GM12873 (cell line): ENCODE data around the gene RYR3.

Source experiments
- TF ChIP-seq, protein P1 (sequence below): IDR thresholded peaks from 2 replicates; pipeline ENCODE4 v1.5.1; 2012; ENCODE audit warnings: low read depth, mild to moderate bottlenecking, moderate library complexity, low read length, control low read depth; ENCODE audit not compliant: insufficient read depth; ENCODE audit errors: missing control alignments

The RYR3 gene

DNA sequence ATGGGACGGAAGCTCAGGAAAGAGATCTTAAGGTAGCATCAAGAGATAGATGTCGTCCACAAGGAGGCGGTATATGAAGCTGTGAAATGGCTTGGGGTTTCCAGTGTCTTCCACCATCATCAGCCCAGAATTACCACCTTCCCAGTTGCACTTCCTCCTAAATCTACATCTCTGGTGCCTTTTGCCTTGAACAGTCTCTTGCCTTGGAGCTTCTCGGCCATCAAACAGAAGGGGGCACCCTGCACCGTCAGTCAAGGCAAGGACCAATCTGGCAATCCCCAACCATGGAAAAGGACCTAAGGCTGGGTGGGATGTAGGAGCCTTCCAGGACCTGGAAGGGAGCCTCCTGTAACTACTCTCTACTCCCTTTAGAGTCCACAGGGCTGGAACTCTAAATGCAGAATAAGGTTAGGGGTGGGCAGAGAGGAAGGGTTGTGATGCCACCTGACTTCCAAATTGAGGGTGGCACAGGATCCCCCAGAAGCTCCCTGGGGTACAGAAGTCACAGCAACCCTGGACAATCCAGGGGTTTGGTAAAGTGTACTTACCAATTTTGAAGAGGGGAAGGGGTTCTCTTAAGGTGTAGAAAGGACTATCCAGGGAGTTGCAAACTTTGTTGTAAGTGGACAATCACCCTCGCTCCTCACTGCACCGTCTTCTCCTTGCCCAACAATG lies 1.0 kb upstream of the RYR3 start:
- TF ChIP-seq, protein P1, sequence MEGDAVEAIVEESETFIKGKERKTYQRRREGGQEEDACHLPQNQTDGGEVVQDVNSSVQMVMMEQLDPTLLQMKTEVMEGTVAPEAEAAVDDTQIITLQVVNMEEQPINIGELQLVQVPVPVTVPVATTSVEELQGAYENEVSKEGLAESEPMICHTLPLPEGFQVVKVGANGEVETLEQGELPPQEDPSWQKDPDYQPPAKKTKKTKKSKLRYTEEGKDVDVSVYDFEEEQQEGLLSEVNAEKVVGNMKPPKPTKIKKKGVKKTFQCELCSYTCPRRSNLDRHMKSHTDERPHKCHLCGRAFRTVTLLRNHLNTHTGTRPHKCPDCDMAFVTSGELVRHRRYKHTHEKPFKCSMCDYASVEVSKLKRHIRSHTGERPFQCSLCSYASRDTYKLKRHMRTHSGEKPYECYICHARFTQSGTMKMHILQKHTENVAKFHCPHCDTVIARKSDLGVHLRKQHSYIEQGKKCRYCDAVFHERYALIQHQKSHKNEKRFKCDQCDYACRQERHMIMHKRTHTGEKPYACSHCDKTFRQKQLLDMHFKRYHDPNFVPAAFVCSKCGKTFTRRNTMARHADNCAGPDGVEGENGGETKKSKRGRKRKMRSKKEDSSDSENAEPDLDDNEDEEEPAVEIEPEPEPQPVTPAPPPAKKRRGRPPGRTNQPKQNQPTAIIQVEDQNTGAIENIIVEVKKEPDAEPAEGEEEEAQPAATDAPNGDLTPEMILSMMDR = peak; percentile 49

DNA sequence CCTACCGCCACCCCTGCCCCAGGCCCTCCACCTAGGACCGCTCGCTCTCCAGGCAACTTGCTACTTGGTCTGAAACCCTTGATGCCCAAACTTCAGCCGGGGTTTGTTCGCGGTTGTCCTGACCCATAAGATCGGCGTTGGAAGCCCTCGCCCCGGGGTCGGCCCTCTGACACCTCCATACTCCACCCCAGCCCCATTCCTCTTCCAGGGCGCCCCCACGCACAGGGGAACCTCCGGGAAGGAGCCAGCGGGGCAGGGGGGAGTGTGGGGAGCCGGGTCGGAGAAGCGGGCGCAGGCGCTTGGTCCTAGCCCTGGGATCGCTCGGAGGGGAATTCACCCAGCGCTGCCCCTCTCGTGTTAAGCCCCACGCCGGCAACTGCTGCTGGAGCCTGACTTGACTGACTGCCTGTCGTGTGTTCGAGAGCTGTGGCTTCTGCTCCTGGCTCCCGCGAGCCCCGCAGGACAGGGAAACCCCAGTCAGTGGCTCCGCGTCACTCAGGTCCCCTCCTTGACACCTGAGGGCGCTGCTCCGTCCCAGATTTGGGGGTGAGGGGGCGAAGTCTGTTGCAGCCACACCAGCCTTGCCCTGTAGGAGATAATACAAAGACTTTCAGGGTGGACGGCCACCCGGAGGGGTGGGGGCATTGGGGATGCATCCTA lies 675 bp downstream of the RYR3 start:
- TF ChIP-seq, protein P1 = no peak

DNA sequence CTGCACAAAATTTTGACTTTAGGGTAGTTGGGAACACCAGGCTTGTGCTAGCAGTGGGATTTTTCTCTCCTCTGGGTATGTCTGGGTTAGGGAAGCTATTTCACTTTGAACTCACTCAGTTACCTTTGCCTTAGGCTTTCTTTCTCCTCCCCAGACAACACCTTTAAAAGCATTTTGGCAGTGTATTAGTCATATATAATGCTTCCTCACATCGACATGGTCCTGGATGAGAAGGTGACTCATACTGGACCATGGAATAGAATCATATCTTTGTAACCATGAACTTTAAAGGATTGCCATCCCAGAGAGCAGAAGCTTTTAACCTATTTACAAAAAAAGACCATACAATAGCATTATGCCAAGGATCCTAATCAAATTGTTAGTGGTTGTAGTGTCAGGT lies 2.7 kb downstream of the RYR3 start:
- TF ChIP-seq, protein P1 = no peak

DNA sequence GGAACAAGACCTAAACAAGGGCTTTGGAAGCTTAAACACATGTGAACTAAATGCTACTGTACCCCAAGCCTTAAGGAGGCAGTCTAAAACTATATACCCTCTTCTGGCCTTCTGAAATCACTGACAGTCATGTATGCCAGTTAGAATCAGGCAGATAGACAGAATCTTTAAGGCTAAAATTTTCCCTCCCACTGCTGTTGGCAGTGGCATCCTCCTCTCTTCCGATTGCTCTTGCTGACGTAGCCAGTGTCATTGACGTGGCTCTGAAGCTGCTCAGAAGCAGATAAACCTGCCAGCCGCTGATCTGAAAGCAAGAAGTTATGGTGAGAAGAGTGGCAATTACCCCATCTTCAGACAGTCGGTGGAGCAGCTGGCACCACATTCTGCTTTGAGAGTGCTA lies 3.3 kb downstream of the RYR3 start:
- TF ChIP-seq, protein P1 = no peak

DNA sequence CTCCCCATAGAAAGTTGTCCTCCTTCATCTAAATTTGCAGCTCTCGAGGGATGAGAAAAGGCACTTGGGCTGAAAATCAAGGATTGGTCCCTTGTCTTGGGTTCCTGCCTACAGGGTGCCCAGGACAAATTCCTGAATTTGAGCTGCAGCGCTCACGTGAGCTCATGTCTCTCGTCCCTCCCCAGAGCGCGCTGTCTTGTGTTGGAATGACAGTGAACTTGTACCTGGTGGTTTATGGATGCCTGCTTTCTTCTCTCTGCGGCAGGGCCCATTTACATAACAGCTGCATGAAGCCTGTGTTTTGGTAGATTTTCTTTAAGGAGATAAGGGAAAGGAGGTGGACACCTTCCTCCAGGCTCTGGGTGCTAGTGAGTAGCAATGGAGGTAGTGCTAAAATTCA lies 4.3 kb downstream of the RYR3 start:
- TF ChIP-seq, protein P1 = no peak

DNA sequence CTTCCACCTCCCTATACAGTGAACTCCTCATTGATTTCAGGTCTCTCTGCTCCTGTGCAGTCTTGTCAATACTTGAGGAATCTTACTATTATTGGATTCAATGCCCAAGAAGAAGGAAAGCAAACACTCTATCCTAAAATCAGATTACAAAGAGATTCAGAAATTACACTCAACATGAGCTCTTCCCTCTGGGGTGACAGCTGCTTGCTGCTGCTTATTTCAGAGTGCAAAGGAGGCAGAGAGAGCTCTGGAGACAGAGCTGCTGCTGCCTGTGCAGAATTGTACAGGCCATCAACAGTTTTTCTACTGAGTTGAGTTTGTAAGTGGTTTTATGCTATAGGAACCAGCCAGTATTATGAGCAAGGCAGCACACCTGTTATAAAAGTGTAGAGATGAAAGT lies 7.1 kb downstream of the RYR3 start:
- TF ChIP-seq, protein P1 = no peak

DNA sequence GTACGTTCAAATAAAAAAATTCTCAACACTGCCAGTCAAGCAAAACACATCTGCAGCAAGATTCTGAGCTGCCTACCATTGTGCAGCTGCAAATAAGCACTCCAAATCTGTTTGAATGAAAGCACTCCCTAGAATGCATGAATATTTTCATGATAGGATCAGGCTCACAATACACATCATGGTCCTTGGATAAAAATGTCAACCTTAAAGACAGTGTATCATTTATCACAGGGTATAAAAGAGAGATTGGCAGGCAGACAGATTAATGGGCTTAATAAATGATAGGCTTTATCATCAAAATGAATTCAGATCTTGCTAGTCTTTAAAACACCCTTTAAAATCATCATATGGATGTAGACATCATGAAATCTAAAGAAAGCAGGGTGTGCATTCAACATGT lies 9.2 kb downstream of the RYR3 start:
- TF ChIP-seq, protein P1 = no peak
